Measurements from ENCODE around the gene ZNF236. TPM values are rescaled to one million over a fixed set of nuclear protein-coding genes. Genes with fewer than 3 reads are reported as not detected.

ZNF236 gene
- total and polyA plus RNA-seq, 10 of the 15 experiments (the other 5 are each of a cell fraction or from before 2014, with no cell fraction given), result 1.0 to 14.4 (median 5.9) TPM

DNA sequence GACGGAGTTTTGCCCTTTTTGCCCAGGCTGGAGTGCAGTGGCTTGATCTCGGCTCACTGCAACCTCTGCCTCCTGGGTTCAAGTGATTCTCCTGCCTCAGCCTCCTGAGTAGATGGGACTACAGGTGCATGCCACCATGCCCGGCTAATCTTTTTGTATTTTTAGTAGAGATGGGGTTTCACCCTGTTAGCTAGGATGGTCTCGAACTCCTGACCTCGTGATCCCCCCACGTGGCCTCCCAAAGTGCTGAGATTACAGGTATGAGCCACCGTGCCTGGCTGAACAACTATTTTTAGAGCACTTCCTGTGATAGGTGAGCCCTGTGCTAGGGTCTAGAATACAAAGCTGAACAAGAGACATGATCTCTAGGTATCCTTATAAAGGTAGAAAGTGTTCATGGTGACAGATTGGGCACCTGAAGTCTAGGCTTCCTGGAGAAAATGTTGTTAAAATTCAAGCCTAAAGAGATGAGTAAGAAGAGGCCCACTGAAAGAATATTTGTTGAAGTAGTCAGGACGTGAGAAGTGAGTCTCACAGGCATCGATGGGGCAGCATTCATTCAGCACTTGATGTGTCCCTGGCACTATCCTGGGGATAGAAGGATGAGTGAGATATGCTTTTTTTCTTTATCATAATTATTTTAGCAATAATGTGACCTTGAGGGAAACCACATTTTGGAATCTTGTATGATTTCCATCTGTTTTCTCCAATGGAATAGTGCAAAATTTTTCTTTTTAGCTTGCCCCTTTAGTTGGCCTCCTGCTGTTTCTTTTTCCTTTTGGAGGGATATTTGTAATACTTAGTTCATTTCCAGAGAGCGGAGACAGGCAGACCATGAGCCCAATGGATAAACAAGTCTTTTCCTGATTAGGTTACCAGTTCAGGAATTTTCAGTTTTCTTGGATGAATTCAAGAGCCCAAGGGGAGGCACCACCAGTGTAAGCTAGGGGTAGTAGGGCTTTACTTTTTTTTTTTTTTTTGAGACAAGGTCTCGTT lies 5.1 kb downstream of the ZNF236 start (continued):
- TF ChIP-seq, protein P1, sequence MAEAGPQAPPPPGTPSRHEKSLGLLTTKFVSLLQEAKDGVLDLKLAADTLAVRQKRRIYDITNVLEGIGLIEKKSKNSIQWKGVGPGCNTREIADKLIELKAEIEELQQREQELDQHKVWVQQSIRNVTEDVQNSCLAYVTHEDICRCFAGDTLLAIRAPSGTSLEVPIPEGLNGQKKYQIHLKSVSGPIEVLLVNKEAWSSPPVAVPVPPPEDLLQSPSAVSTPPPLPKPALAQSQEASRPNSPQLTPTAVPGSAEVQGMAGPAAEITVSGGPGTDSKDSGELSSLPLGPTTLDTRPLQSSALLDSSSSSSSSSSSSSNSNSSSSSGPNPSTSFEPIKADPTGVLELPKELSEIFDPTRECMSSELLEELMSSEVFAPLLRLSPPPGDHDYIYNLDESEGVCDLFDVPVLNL (IDR thresholded peaks at IDR 0.05; ENCODE audit: low read depth, low read length), result no peak

DNA sequence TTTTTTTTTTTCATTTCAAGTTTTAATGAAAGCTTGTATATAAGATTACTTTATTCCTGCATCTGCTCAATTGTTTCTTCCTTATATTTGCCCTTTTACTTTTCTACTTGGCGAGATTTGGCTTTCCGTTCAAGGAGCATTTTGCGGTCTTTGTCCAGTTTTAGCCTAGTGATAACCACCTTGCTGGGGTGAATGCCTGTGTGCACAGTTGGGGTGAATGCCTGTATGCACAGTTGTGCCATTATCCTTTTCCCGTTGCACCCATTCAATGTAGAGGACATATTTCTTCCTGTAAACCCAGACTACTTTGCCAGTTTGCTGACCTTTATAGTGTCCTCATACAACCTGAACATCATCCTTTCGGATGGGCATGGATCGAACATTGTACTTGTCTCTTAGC lies 12.0 kb downstream of the ZNF236 start:
- no peaks in the 10 kb centered on the region; the same call in 2 of the 3 replicates for H3K9me3 ChIP-seq (replicated peaks; ENCODE audit: control insufficient read depth, insufficient read depth, low read length)
- no TSS peak for BruUV-seq (replicated peaks)
- H3K4me2 ChIP-seq (ENCODE audit: control insufficient read depth, insufficient read depth), result no peak overlapping the region
- intact Hi-C loops (cut with micrococcal nuclease; ENCODE audit: unreplicated experiment) (no loop called here), in situ Hi-C loops (cut with MboI) (no loop called here)
- FAIRE-seq, result no peak
- ChIA-PET RAD21 (ENCODE audit: unreplicated experiment) (no interaction called here), POLR2A (interaction anchor here (0.6 kb wide), 3 partner anchors 9 to 1689 kb away, joined by 3 to 4 read pairs (median 4); partner anchors contain the start of gene ZNF236), SMC1A (ENCODE audit: uncharacterized antibody, unreplicated experiment) (no interaction called here), CTCF (interaction anchor here (1.6 kb wide), 1 partner anchor 31 kb away, joined by 5 read pairs; no protein-coding TSS in a partner anchor)
- 86% methylated on average over 6 of the region's 6 CpGs for WGBS (ENCODE audit: insufficient coverage, insufficient replicate concordance, low lambda C conversion rate, missing lambda C conversion rate)
- no peak overlapping the region for H2AFZ ChIP-seq (ENCODE audit: control insufficient read depth, low read depth, low read length)
- no peak overlapping the region for H3K27ac ChIP-seq (ENCODE audit: control insufficient read depth, insufficient read depth)
- no peaks in the 10 kb centered on the region for H3K27me3 ChIP-seq (replicated peaks in 1 of 2; ENCODE audit: control insufficient read depth in 2 of 2, insufficient read depth in 2 of 2, low read length in 1 of 2)
- no peaks in the 10 kb centered on the region for H4K20me1 ChIP-seq (ENCODE audit: control insufficient read depth, insufficient read depth)
- H3K36me3 ChIP-seq (ENCODE audit: control insufficient read depth in 2 of 2, insufficient read depth in 2 of 2, low read length in 1 of 2), result no peaks in the 10 kb centered on the region
- H3K4me1 ChIP-seq (ENCODE audit: control insufficient read depth, insufficient read depth, low read length), result no peaks in the 10 kb centered on the region
- peaks cover 37% of the 10 kb centered on the region for H3K79me2 ChIP-seq (ENCODE audit: control insufficient read depth, insufficient read depth, low read length)
- no peak for DNase-seq (ENCODE audit: low read depth, low spot score)
- ATAC-seq, result no peak
- H3K4me3 ChIP-seq, result no peak overlapping the region
- no peak overlapping the region for H3K9ac ChIP-seq (ENCODE audit: control insufficient read depth, insufficient read depth, low read length)
- TF ChIP-seq ZZZ3 (IDR thresholded peaks at IDR 0.05; ENCODE audit: control insufficient read depth, insufficient read length, low read depth) (no peak), MYB (IDR thresholded peaks at IDR 0.05; ENCODE audit: borderline replicate concordance, low read depth, low read length) (no peak), TCF3 (IDR thresholded peaks at IDR 0.05; ENCODE audit: borderline replicate concordance, insufficient read depth, low read depth, low read length) (no peak), EP300 (IDR thresholded peaks at IDR 0.05; ENCODE audit: borderline replicate concordance in 1 of 2, control insufficient read depth in 1 of 2, low read depth in 2 of 2, low read length in 2 of 2) (no peak), YBX1 (IDR thresholded peaks at IDR 0.05) (no peak), ZNF217 (IDR thresholded peaks at IDR 0.05) (no peak), ZNF384 (IDR thresholded peaks at IDR 0.05; ENCODE audit: borderline replicate concordance, low read depth, low read length) (no peak), RUNX3 (IDR thresholded peaks at IDR 0.05; ENCODE audit: low read length) (no peak)
- TF ChIP-seq, protein P2, sequence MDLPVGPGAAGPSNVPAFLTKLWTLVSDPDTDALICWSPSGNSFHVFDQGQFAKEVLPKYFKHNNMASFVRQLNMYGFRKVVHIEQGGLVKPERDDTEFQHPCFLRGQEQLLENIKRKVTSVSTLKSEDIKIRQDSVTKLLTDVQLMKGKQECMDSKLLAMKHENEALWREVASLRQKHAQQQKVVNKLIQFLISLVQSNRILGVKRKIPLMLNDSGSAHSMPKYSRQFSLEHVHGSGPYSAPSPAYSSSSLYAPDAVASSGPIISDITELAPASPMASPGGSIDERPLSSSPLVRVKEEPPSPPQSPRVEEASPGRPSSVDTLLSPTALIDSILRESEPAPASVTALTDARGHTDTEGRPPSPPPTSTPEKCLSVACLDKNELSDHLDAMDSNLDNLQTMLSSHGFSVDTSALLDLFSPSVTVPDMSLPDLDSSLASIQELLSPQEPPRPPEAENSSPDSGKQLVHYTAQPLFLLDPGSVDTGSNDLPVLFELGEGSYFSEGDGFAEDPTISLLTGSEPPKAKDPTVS (IDR thresholded peaks at IDR 0.05; ENCODE audit: low read depth, low read length), result no peak
- TF ChIP-seq, protein P3, sequence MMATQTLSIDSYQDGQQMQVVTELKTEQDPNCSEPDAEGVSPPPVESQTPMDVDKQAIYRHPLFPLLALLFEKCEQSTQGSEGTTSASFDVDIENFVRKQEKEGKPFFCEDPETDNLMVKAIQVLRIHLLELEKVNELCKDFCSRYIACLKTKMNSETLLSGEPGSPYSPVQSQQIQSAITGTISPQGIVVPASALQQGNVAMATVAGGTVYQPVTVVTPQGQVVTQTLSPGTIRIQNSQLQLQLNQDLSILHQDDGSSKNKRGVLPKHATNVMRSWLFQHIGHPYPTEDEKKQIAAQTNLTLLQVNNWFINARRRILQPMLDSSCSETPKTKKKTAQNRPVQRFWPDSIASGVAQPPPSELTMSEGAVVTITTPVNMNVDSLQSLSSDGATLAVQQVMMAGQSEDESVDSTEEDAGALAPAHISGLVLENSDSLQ (IDR thresholded peaks at IDR 0.05), result no peak
- TF ChIP-seq, protein P4, sequence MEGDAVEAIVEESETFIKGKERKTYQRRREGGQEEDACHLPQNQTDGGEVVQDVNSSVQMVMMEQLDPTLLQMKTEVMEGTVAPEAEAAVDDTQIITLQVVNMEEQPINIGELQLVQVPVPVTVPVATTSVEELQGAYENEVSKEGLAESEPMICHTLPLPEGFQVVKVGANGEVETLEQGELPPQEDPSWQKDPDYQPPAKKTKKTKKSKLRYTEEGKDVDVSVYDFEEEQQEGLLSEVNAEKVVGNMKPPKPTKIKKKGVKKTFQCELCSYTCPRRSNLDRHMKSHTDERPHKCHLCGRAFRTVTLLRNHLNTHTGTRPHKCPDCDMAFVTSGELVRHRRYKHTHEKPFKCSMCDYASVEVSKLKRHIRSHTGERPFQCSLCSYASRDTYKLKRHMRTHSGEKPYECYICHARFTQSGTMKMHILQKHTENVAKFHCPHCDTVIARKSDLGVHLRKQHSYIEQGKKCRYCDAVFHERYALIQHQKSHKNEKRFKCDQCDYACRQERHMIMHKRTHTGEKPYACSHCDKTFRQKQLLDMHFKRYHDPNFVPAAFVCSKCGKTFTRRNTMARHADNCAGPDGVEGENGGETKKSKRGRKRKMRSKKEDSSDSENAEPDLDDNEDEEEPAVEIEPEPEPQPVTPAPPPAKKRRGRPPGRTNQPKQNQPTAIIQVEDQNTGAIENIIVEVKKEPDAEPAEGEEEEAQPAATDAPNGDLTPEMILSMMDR (IDR thresholded peaks at IDR 0.05 in 2 of 3, conservative IDR thresholded peaks at IDR 0.05 in 1 of 3; ENCODE audit: control insufficient read depth in 2 of 3, extremely low read depth in 1 of 3, insufficient read depth in 1 of 3, low read depth in 3 of 3, low read length in 3 of 3), result no peak
- TF ChIP-seq, protein P5, sequence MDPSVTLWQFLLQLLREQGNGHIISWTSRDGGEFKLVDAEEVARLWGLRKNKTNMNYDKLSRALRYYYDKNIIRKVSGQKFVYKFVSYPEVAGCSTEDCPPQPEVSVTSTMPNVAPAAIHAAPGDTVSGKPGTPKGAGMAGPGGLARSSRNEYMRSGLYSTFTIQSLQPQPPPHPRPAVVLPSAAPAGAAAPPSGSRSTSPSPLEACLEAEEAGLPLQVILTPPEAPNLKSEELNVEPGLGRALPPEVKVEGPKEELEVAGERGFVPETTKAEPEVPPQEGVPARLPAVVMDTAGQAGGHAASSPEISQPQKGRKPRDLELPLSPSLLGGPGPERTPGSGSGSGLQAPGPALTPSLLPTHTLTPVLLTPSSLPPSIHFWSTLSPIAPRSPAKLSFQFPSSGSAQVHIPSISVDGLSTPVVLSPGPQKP (IDR thresholded peaks at IDR 0.05; ENCODE audit: low read depth, low read length), result no peak
